ENCODE data around the gene FBXW4. TPM values are rescaled to one million over a fixed set of nuclear protein-coding genes. Genes with fewer than 3 reads are reported as not detected.

The FBXW4 gene
- total and polyA plus RNA-seq, 2 experiments from 2014 or later = 15.5 to 32.7 TPM

- Histone ChIP-seq H3K4me2 (no peak overlapping the region), H4K20me1 (ENCODE audit: insufficient read depth, poor library complexity, severe bottlenecking) (no peaks in the 10 kb centered on the region), H3K27me3 (no peaks in the 10 kb centered on the region), H3K9me2 (replicated peaks; ENCODE audit: insufficient read depth) (no peaks in the 10 kb centered on the region), H2AFZ (no peak overlapping the region), H3K4me1 (ENCODE audit: insufficient read depth) (no peaks in the 10 kb centered on the region), H3K27ac (no peak overlapping the region), H3K4me3 (no peak overlapping the region), H3K79me2 (no peaks in the 10 kb centered on the region), H3K9me3 (ENCODE audit: low read depth) (no peaks in the 10 kb centered on the region), H3K36me3 (replicated peaks; ENCODE audit: insufficient read depth, low read depth) (no peaks in the 10 kb centered on the region)
- TF ChIP-seq EZH2phosphoT487 (IDR thresholded peaks at IDR 0.05; ENCODE audit: low read depth, severe bottlenecking, unreplicated experiment) (no peak), EZH2 (IDR thresholded peaks at IDR 0.05; ENCODE audit: borderline replicate concordance) (no peak), CTCF (IDR thresholded peaks at IDR 0.05; ENCODE audit: poor library complexity) (no peak)
- DNase-seq (ENCODE audit: low spot score) = no peak
- 68% methylated on average over 1 of the region's 1 CpG for WGBS (ENCODE audit: low lambda C conversion rate, missing lambda C conversion rate)
Measured at GRCh38 chr10:101668566-101668965, 26.4 kb downstream of the FBXW4 start.

DNA sequence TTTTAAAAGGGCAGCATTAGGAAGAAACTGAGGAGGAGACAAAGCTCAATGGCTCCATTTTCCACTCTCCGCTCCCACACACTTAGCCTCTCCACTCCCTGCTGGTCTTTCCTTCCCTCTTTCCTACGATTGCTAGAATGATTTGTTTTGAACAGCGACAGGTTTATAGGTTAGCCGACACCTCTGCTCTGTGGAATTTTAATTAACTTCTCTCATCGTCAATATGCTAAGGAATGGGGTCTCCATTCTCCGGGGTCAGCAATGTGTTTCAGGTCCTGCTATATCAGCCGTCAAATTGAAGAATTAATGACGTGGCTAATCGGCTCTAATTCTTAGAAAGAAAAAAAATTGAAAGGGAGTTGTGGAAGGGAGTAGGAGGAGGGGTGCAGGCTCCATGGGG, 28.9 kb downstream of the FBXW4 start:
- H4K20me1 ChIP-seq (ENCODE audit: insufficient read depth, poor library complexity, severe bottlenecking) = no peaks in the 10 kb centered on the region
- H3K4me2 ChIP-seq = no peak overlapping the region
- no peaks in the 10 kb centered on the region for H3K9me2 ChIP-seq (replicated peaks; ENCODE audit: insufficient read depth)
- no peak overlapping the region for H3K27ac ChIP-seq
- no peak overlapping the region for H3K4me3 ChIP-seq
- H3K9me3 ChIP-seq (ENCODE audit: low read depth) = no peaks in the 10 kb centered on the region
- H3K4me1 ChIP-seq (ENCODE audit: insufficient read depth) = no peaks in the 10 kb centered on the region
- TF ChIP-seq CTCF (IDR thresholded peaks at IDR 0.05; ENCODE audit: poor library complexity) = no peak
- no peak for TF ChIP-seq EZH2phosphoT487 (IDR thresholded peaks at IDR 0.05; ENCODE audit: low read depth, severe bottlenecking, unreplicated experiment)
- no peak for TF ChIP-seq EZH2 (IDR thresholded peaks at IDR 0.05; ENCODE audit: borderline replicate concordance)
- DNase-seq (ENCODE audit: low spot score) = no peak
- WGBS (ENCODE audit: low lambda C conversion rate, missing lambda C conversion rate) = 87% methylated on average over 9 of the region's 9 CpGs
- H2AFZ ChIP-seq = no peak overlapping the region
- H3K36me3 ChIP-seq (replicated peaks; ENCODE audit: insufficient read depth, low read depth) = no peaks in the 10 kb centered on the region
- H3K79me2 ChIP-seq = no peaks in the 10 kb centered on the region
- H3K27me3 ChIP-seq = no peaks in the 10 kb centered on the region

- Histone ChIP-seq H3K9me2 (replicated peaks; ENCODE audit: insufficient read depth) (no peaks in the 10 kb centered on the region), H3K4me1 (ENCODE audit: insufficient read depth) (no peaks in the 10 kb centered on the region), H3K9me3 (ENCODE audit: low read depth) (no peaks in the 10 kb centered on the region), H2AFZ (no peak overlapping the region), H3K27ac (no peak overlapping the region), H3K4me2 (no peak overlapping the region), H3K36me3 (replicated peaks; ENCODE audit: insufficient read depth, low read depth) (no peaks in the 10 kb centered on the region), H3K27me3 (no peaks in the 10 kb centered on the region), H3K79me2 (no peaks in the 10 kb centered on the region), H3K4me3 (no peak overlapping the region), H4K20me1 (ENCODE audit: insufficient read depth, poor library complexity, severe bottlenecking) (no peaks in the 10 kb centered on the region)
- DNase-seq (ENCODE audit: low spot score) = no peak
- TF ChIP-seq CTCF (IDR thresholded peaks at IDR 0.05; ENCODE audit: poor library complexity) = no peak
- TF ChIP-seq EZH2 (IDR thresholded peaks at IDR 0.05; ENCODE audit: borderline replicate concordance) = no peak
- TF ChIP-seq EZH2phosphoT487 (IDR thresholded peaks at IDR 0.05; ENCODE audit: low read depth, severe bottlenecking, unreplicated experiment) = no peak
- WGBS (ENCODE audit: low lambda C conversion rate, missing lambda C conversion rate) = 87% methylated on average over 1 of the region's 1 CpG
Measured at GRCh38 chr10:101663097-101663496, 31.9 kb downstream of the FBXW4 start.

DNA sequence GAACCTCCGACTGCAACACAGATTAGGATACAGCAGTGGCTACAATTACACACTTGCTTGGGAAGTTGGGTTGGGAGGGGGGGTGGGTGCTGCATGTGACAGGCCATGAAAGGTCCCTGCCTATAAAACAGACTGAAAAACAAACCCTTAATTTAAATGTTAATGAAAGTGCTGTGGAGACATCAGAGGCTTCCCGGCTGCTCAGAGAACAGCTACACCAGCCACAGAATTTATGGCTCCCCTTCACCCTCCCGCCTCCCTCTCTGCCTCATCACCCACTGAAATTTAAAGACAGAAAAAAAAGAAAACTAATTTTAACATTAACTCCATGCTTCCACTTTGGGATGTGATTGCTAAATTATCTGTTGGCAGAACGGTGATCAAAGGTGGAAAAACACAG, 34.7 kb downstream of the FBXW4 start:
- Histone ChIP-seq H3K4me2 (no peak overlapping the region), H3K79me2 (no peaks in the 10 kb centered on the region), H3K4me3 (no peak overlapping the region), H2AFZ (no peak overlapping the region), H3K4me1 (ENCODE audit: insufficient read depth) (no peaks in the 10 kb centered on the region), H4K20me1 (ENCODE audit: insufficient read depth, poor library complexity, severe bottlenecking) (no peaks in the 10 kb centered on the region), H3K36me3 (replicated peaks; ENCODE audit: insufficient read depth, low read depth) (no peaks in the 10 kb centered on the region), H3K27me3 (no peaks in the 10 kb centered on the region), H3K27ac (no peak overlapping the region), H3K9me3 (ENCODE audit: low read depth) (no peaks in the 10 kb centered on the region), H3K9me2 (replicated peaks; ENCODE audit: insufficient read depth) (no peaks in the 10 kb centered on the region)
- TF ChIP-seq EZH2 (IDR thresholded peaks at IDR 0.05; ENCODE audit: borderline replicate concordance) (no peak), EZH2phosphoT487 (IDR thresholded peaks at IDR 0.05; ENCODE audit: low read depth, severe bottlenecking, unreplicated experiment) (no peak), CTCF (IDR thresholded peaks at IDR 0.05; ENCODE audit: poor library complexity) (no peak)
- 75% methylated on average over 4 of the region's 4 CpGs for WGBS (ENCODE audit: low lambda C conversion rate, missing lambda C conversion rate)
- no peak for DNase-seq (ENCODE audit: low spot score)

Measured in hepatocyte (in vitro differentiated cells).